Erythroblast (primary cell): Measurements from ENCODE around the gene DDOST.

Experiments
- GATA1 ChIP-seq: IDR thresholded peaks from 2 replicates; pipeline ENCODE4 v1.6.1; 2011; ENCODE audit warnings: low read depth, mild to moderate bottlenecking, control low read depth, low read length, moderate library complexity
- POLR2A ChIP-seq: IDR thresholded peaks from 2 replicates; pipeline ENCODE4 v1.6.1; 2011; ENCODE audit warnings: mild to moderate bottlenecking, low read length

DNA sequence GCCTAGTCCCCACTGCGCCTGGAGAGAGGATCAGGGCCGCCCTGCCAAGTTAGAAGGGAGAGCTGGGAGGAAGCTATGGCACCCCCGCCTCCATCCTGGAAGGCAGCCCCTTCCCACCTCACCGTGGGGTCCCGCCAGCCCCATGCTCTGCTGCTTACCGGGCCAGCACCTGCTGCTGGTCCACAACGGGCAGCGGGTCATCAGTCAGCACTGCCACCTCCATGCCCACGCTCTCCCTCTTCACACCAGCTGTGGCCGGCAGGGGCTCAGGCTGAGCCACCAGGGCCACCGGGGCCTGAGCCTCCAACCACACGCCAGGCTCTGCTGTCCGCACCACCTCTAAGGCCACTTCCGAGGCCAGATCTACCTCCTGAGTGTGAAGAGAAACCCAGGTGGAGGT lies 23.5 kb upstream of the DDOST start:
- TF ChIP-seq POLR2A: no peak
- no peak for TF ChIP-seq GATA1
